Activated CD8-positive, alpha-beta T cell treated with anti-CD3 and anti-CD28 coated beads for 36 hours (primary cell): ENCODE data around the gene TMX3. TPM values are rescaled to one million over a fixed set of nuclear protein-coding genes. Genes with fewer than 3 reads are reported as not detected.

Source experiments
- ATAC-seq: fragments of 200-7000 bp; cut with Tn5 transposase; one replicate; pipeline ENCODE4 v1.10.0; 2021; ENCODE audit warnings: mild to moderate bottlenecking, moderate library complexity
- CTCF ChIA-PET: fragments of 350-600 bp; sonication (Branson Sonifier 250); formaldehyde crosslinking; loops from one replicate; lab custom pipeline; 2021; ENCODE audit warnings: antibody characterized with exemption; lab: Charles Lee
- POLR2A ChIA-PET: fragments of 350-600 bp; sonication (Branson Sonifier 250); formaldehyde crosslinking; loops from one replicate; lab custom pipeline; 2021; ENCODE audit warnings: antibody characterized with exemption; lab: Charles Lee
- DNase-seq: peaks from one replicate; pipeline ENCODE4 v3.0.0-alpha.2; 2020
- H3K27ac Mint-ChIP-seq: one replicate; pipeline ENCODE4 v1.8.0; 2021; ENCODE audit warnings: mild to moderate bottlenecking, mixed read lengths
- H3K27me3 Mint-ChIP-seq: one replicate; pipeline ENCODE4 v1.8.0; 2021; ENCODE audit warnings: mixed read lengths
- H3K36me3 Mint-ChIP-seq: one replicate; pipeline ENCODE4 v1.8.0; 2021; ENCODE audit warnings: low read depth, mixed read lengths
- H3K4me1 Mint-ChIP-seq: one replicate; pipeline ENCODE4 v1.8.0; 2021; ENCODE audit warnings: low read depth, mixed read lengths
- H3K4me3 Mint-ChIP-seq: one replicate; pipeline ENCODE4 v1.8.0; 2021; ENCODE audit warnings: mild to moderate bottlenecking, moderate library complexity, mixed read lengths
- H3K9me3 Mint-ChIP-seq: one replicate; pipeline ENCODE4 v1.8.0; 2021; ENCODE audit warnings: mixed read lengths
- CTCF ChIP-seq: fragments of 200-600 bp; IDR thresholded peaks from one replicate; pipeline ENCODE4 v1.8.0; 2022; ENCODE audit warnings: antibody characterized with exemption, mild to moderate bottlenecking
- intact Hi-C: fragments of 100-400 bp; cut with micrococcal nuclease; formaldehyde crosslinking; loops from one replicate; pipeline ENCODE4 v1.10.0; 2022
- total RNA-seq, 2 experiments: library from RNA; stranded (reverse); gene quantifications; one replicate each; pipeline ENCODE4 v1.2.3, GENCODE V29; 2021

Gene TMX3
- total RNA-seq, 2 experiments from 2014 or later, result 39.7 to 51.4 TPM

GRCh38 chr18:68638613-68639012 is 76.3 kb downstream of the TMX3 start:
- H3K4me3 Mint-ChIP-seq, result no peak overlapping the region
- TF ChIP-seq CTCF, result no peak
- H3K4me1 Mint-ChIP-seq, result no peaks in the 10 kb centered on the region
- CTCF ChIA-PET, result no interaction called here
- no peaks in the 10 kb centered on the region for H3K36me3 Mint-ChIP-seq
- DNase-seq (no peak), ATAC-seq (no peak)
- no peaks in the 10 kb centered on the region for H3K9me3 Mint-ChIP-seq
- POLR2A ChIA-PET, result interaction anchor here (0.7 kb wide), 1 partner anchor 57 kb away, joined by 3 read pairs; no protein-coding TSS in a partner anchor
- peaks cover 15% of the 10 kb centered on the region for H3K27me3 Mint-ChIP-seq
- intact Hi-C loops, result no loop called here
- H3K27ac Mint-ChIP-seq, result no peak overlapping the region

GRCh38 chr18:68627812-68628211 is 87.1 kb downstream of the TMX3 start:
- no peak overlapping the region for H3K27ac Mint-ChIP-seq
- no peaks in the 10 kb centered on the region for H3K4me1 Mint-ChIP-seq
- H3K36me3 Mint-ChIP-seq, result no peaks in the 10 kb centered on the region
- ChIA-PET CTCF (no interaction called here), POLR2A (no interaction called here)
- no peak overlapping the region for H3K4me3 Mint-ChIP-seq
- DNase-seq, result no peak
- ATAC-seq, result no peak
- H3K9me3 Mint-ChIP-seq, result no peaks in the 10 kb centered on the region
- TF ChIP-seq CTCF, result no peak
- intact Hi-C loops, result no loop called here
- peaks cover 2% of the 10 kb centered on the region for H3K27me3 Mint-ChIP-seq

Other genes with a start within 250 kb of the TMX3 start
- 1 to 10 TPM in 1 of 2 experiments, under 1 TPM in 1; 0.95 to 2.1 TPM for gene CCDC102B, start 83.0 kb upstream of the TMX3 start, total RNA-seq